Esophagus muscularis mucosa (tissue), 4 donors: ENCODE measurements around the gene KLC1. TPM values are rescaled to one million over a fixed set of nuclear protein-coding genes. Genes with fewer than 3 reads are reported as not detected.

Experiments
- DNase-seq: peaks from one replicate; pipeline ENCODE4 v3.0.0-alpha.2; 2017; ENCODE audit errors: extremely low spot score
- H3K27ac ChIP-seq, 4 donors: fragments of 200-600 bp; sonication (generic); replicated peaks in 1 of 4; 1 replicate in 3 of 4; 2 replicates in 1 of 4; pipeline ENCODE4 v1.5.1; 2016 to 2019; ENCODE audit warnings: mild to moderate bottlenecking in 1 of 4
- H3K27me3 ChIP-seq, 4 donors: fragments of 200-600 bp; sonication (generic); one replicate each; pipeline versions ENCODE4 v1.5.1 to v1.6.0; 2016 to 2019
- H3K36me3 ChIP-seq, 4 donors: fragments of 200-600 bp; sonication (generic); one replicate each; pipeline ENCODE4 v1.5.1; 2016 to 2019
- H3K4me1 ChIP-seq, 4 donors: fragments of 200-600 bp; sonication (generic); one replicate each; pipeline ENCODE4 v1.5.1; 2016 to 2019
- H3K4me3 ChIP-seq, 4 donors: fragments of 200-600 bp; sonication (generic); 1 replicate in 2 of 4; 2 replicates in 2 of 4; pipeline ENCODE4 v1.5.1; 2016 to 2019; ENCODE audit warnings: mild to moderate bottlenecking in 4 of 4, moderate library complexity in 1 of 4
- H3K9me3 ChIP-seq, 4 donors: fragments of 200-600 bp; sonication (generic); 1 replicate in 3 of 4; 2 replicates in 1 of 4; pipeline ENCODE4 v1.5.1; 2016 to 2019
- EP300 ChIP-seq: sonication (generic); formaldehyde crosslinking; IDR thresholded peaks from one replicate; pipeline ENCODE4 v1.6.1; 2017; ENCODE audit warnings: antibody characterized with exemption
- POLR2A ChIP-seq: fragments of 450-650 bp; IDR thresholded peaks from one replicate; pipeline ENCODE4 v1.6.1; 2017; ENCODE audit warnings: antibody characterized with exemption, moderate library complexity, mild to moderate bottlenecking, low read depth
- POLR2AphosphoS5 ChIP-seq, 2 donors: sonication (generic); formaldehyde crosslinking; IDR thresholded peaks; one replicate each; pipeline ENCODE4 v1.6.1; 2017; ENCODE audit warnings: antibody characterized with exemption in 2 of 2
- WGBS: methylation state at CpG from one replicate; pipeline ENCODE4 v1.1.5; 2018; 5-methylcytosine and 5-hydroxymethylcytosine counted together
- intact Hi-C: fragments of 100-400 bp; cut with DNase I; formaldehyde crosslinking; loops from one replicate; pipeline ENCODE4 v1.15.1; 2023
- total RNA-seq, 4 donors: library from RNA; depleted of rRNA; stranded (reverse); fragments of >200 nt; gene quantifications; one replicate each; pipeline versions ENCODE4 v1.1.0 to v1.2.1, GENCODE V29; 2016
- TF ChIP-seq, protein P1 (sequence below), 3 experiments: fragments of 200-600 bp in 2 of 3; fragments of 450-650 bp in 1 of 3; sonication (generic) in 2 of 3; IDR thresholded peaks; one replicate each; pipeline ENCODE4 v1.5.1; 2017 to 2019; ENCODE audit warnings: antibody characterized with exemption in 3 of 3, mild to moderate bottlenecking in 2 of 3, moderate library complexity in 1 of 3

The KLC1 gene
- total RNA-seq, 4 donors from 2014 or later: 285 to 343 (median 312) TPM

- 92% methylated on average over 16 of the region's 16 CpGs for WGBS
- H3K4me3 ChIP-seq: no peak overlapping the region
- H3K4me1 ChIP-seq: peaks cover 25 to 84% (median 69%) of the 10 kb centered on the region in 4 donors
- peak overlapping the region; percentile 86 to 94 (median 92) for H3K27ac ChIP-seq
- H3K9me3 ChIP-seq: no peaks in the 10 kb centered on the region
- TF ChIP-seq, protein P1, sequence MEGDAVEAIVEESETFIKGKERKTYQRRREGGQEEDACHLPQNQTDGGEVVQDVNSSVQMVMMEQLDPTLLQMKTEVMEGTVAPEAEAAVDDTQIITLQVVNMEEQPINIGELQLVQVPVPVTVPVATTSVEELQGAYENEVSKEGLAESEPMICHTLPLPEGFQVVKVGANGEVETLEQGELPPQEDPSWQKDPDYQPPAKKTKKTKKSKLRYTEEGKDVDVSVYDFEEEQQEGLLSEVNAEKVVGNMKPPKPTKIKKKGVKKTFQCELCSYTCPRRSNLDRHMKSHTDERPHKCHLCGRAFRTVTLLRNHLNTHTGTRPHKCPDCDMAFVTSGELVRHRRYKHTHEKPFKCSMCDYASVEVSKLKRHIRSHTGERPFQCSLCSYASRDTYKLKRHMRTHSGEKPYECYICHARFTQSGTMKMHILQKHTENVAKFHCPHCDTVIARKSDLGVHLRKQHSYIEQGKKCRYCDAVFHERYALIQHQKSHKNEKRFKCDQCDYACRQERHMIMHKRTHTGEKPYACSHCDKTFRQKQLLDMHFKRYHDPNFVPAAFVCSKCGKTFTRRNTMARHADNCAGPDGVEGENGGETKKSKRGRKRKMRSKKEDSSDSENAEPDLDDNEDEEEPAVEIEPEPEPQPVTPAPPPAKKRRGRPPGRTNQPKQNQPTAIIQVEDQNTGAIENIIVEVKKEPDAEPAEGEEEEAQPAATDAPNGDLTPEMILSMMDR (IDR thresholded peaks at IDR 0.05): no peak
- TF ChIP-seq POLR2A (no peak), EP300 (no peak), POLR2AphosphoS5 (IDR thresholded peaks at IDR 0.05) (no peak)
- H3K36me3 ChIP-seq: peaks cover 18 to 100% (median 58%) of the 10 kb centered on the region in 4 donors
- DNase-seq: no peak
- intact Hi-C loops: no loop called here
- H3K27me3 ChIP-seq: no peaks in the 10 kb centered on the region
These were observed 108.5 kb downstream of the KLC1 start for GRCh38 chr14:103737432-103738045.

GRCh38 chr14:103738166-103738565 lies 109.2 kb downstream of the KLC1 start:
- WGBS: 81% methylated on average over 10 of the region's 10 CpGs
- TF ChIP-seq POLR2AphosphoS5 (IDR thresholded peaks at IDR 0.05) (no peak), POLR2A (no peak), EP300 (no peak)
- TF ChIP-seq, protein P1 (IDR thresholded peaks at IDR 0.05): no peak
- Histone ChIP-seq H3K4me3 (no peak overlapping the region), H3K9me3 (no peaks in the 10 kb centered on the region), H3K27me3 (no peaks in the 10 kb centered on the region), H3K4me1 (peaks cover 25 to 78% (median 70%) of the 10 kb centered on the region in 4 donors), H3K36me3 (peaks cover 11 to 98% (median 54%) of the 10 kb centered on the region in 4 donors), H3K27ac (peak overlapping the region; percentile 45 to 94 (median 89))
- intact Hi-C loops: no loop called here
- DNase-seq: no peak

DNA sequence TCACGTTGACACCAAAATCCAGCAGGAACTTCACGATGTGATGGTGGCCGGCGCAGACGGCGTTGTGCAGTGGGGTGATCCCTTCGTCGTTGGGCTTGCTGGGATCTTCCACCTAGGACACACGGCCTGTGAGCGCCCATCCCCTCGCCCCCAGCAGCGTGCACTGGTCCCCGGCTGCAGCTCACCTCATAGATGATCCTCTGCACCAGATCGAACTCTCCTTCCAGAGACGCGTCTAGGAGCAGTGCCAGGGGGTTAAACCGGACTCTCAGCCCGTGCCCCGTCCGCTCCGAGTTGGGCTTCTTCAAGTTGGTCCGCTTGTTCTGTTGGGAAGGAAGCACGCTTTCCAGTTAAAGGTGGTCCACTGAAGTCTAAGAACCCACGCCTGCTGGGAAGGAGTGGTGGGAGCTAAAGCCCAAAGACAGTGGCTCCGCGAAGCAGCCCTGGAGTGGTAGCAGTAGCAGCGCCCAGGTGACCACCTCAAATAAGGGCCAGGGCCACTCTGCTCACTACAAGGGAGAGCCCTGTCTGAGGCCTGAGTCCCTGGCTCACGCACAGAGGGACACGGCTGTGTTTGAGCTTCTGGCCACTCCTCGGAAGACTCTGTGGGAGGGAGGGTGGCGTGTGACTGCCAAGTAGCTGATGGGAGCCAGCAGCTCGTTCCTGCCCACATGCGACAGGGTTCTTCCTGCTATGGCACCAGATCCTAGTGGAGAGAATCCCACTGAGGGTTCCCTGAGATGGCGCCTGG lies 109.9 kb downstream of the KLC1 start:
- DNase-seq: no peak
- Histone ChIP-seq H3K9me3 (no peaks in the 10 kb centered on the region), H3K27ac (peak overlapping the region; percentile 45 to 94 (median 89)), H3K4me3 (no peak overlapping the region), H3K4me1 (peaks cover 25 to 73% (median 69%) of the 10 kb centered on the region in 4 donors), H3K36me3 (peaks cover 4 to 98% (median 52%) of the 10 kb centered on the region in 4 donors), H3K27me3 (no peaks in the 10 kb centered on the region)
- TF ChIP-seq, protein P1 (IDR thresholded peaks at IDR 0.05): no peak
- TF ChIP-seq EP300 (no peak), POLR2A (no peak)
- 90% methylated on average over 22 of the region's 34 CpGs for WGBS
- intact Hi-C loops: no loop called here

DNA sequence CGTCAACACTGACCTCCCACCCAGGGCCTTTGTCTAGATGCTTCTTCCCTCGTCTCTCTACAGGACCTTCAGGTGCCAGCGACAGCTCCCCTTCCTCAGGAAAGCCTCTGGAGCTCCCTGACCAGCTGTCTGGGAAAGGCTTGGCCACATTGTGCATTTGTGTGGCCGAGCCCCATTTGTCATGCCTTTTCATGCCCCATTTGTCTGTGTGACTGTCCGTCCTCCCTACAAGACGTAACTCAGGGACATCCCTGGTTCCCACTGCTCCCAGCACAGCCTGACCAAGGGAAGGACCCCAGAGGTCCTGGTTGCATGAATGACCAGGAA lies 110.4 kb downstream of the KLC1 start:
- Histone ChIP-seq H3K9me3 (no peaks in the 10 kb centered on the region), H3K27me3 (no peaks in the 10 kb centered on the region), H3K4me1 (peaks cover 25 to 68% (median 63%) of the 10 kb centered on the region in 4 donors), H3K4me3 (no peak overlapping the region), H3K27ac (peak overlapping the region; percentile 45 to 94 (median 89)), H3K36me3 (peaks cover 0 to 98% (median 49%) of the 10 kb centered on the region in 4 donors)
- no peak for DNase-seq
- intact Hi-C loops: no loop called here
- TF ChIP-seq, protein P1 (IDR thresholded peaks at IDR 0.05): no peak
- TF ChIP-seq POLR2AphosphoS5 (IDR thresholded peaks at IDR 0.05) (no peak), POLR2A (no peak), EP300 (no peak)
- WGBS: 91% methylated on average over 6 of the region's 6 CpGs
